ENCODE data around the gene PRAMEF7.
"Not testable (repeated sequence)": the region's sequence is repeated elsewhere in the genome, so short reads cannot be mapped to it uniquely, and the experiment has no call there.

The PRAMEF7 gene

DNA sequence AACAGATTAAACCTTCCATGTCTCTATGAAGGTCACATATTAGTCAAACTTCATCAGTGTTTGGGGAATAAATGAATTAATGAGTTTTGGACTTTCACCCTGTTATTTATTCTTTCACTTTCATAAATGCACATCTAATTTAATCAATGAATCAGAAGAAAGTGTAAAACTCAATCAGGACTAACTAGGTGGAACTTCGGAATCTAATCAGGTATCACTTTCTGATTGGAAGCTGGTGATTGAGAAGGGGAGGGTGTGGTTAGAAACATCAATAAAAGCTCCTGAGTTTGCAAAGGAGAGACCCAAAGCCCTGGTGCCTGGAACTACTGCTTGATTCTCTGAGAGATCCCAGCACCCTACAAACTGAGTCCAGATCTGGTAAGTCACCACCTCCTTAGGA is at the start of gene PRAMEF7:
Gene PRAMEF7, plus strand, starts transcription at position 301 of the 400 bp plus-strand sequence. CDS start 1,083 bp downstream, outside the sequence.
- not testable (repeated sequence) for DNase-seq

DNA sequence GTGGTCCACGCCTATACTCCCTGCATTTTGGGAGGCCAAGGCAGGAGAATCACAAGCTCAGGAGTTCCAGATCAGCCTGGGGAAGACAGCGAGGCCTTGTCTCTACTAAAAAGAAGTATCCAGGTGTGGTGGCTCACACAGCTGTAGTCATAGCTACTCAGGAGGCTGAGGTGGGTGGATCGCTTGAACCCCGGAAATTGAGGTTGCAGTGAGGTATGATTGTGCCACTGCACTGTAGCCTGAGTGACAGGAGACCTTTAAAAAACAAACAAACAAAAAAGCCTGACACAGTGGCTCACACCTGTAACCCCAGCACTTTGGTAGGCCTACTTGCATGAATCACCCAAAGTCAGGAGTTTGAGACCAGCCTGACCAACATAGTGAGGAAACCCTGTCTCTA is 38.0 kb upstream of the PRAMEF7 start:
- DNase-seq = not testable (repeated sequence)

DNA sequence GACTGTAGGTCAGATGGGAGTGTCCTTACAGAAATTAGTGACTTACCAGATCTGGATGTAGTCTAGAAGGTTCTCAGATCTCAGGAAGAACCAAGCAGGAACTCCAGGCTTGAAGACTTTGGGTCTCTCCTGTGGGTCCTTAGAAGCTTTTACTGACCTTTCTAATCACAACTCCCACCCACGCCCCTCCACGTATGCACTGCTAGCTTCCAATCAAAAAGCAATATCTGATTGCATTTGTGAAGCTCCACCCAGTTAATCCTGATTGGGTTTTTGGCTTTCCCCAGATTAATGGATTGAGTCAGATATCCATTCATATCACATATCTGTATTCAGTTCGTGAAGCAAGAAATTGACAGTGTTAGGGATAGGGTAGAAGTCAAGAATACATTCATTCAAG is 30.3 kb upstream of the PRAMEF7 start, which contains the start of gene PRAMEF4:
Gene PRAMEF4, minus strand, starts transcription at position 101 of the 400 bp plus-strand sequence. CDS start 2,807 bp downstream, outside the sequence.
- not testable (repeated sequence) for DNase-seq

DNA sequence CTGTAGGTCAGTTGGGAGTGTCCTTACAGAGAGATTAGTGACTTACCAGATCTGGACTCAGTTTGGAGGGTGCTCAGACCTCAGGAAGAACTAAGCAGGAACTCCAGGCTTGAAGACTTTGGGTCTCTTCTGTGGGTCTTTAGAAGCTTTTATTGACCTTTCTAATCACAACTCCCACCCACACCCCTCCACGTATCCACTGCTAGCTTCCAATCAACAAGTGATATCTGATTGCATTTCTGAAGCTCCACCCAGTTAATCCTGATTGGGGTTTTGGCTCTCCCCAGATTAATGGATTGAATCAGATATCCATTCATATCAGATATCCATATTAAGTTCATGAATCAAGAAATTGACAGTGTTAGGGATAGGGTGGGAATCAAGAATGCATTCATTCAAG is 18.2 kb upstream of the PRAMEF7 start, which contains the start of gene PRAMEF10:
Gene PRAMEF10, minus strand, starts transcription at position 101 of the 400 bp plus-strand sequence. CDS start 2,423 bp downstream, outside the sequence.
- DNase-seq = not testable (repeated sequence)

DNA sequence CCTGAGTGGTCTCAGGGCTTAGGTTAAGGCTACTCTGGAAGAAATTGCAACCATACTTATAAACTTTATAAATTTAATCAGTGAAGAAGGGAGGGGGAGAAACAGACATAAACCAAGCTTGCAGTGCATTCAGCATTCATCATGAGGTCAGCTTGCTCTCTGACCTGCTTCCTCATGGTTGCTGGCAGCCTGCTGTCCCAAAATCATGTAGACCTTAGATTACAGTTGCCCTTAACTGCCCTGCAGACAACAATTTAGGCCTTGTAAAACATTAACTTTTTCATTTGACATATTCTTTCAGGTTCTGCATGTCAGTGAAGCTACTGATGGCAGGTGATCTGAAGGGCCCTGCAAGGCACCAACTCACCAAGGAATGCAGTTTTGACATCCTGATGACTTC is 17.2 kb upstream of the PRAMEF7 start:
- DNase-seq = not testable (repeated sequence)

DNA sequence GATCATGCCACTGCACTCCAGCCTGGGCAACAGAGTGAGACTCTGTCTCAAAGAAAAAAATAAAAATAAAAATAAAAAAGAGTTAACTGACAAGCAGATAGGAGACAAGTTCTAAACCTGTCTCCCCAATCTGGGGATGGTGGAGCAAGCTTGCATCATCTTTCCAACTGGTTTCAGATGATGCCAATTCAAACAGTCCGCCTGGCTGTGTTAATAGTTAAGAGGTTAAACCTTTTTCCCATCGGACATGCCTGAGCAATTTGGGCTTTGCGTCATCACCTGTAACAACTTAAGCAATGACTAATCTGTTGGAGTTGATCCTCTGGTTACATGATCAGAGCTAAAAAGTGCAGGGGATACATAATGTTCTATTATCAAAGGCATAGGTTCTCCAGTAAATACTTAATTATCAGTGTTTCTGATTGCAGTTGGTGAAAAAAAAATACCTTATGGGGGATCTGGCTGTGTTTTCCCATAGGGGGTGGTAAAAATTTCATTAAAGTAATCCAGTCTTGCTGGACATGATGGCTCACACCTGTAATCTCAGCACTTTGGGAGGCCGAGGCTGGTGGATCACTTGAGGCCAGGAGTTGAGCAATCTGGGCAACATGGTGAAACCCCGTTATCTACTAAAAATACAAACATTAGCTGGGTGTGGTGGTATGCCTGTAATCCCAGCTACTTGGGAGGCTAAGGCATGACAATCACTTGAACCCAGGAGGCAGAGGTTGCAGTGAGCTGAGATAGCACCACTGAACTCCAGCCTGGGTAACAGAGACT is 12.4 kb upstream of the PRAMEF7 start:
- not testable (repeated sequence) for DNase-seq

DNA sequence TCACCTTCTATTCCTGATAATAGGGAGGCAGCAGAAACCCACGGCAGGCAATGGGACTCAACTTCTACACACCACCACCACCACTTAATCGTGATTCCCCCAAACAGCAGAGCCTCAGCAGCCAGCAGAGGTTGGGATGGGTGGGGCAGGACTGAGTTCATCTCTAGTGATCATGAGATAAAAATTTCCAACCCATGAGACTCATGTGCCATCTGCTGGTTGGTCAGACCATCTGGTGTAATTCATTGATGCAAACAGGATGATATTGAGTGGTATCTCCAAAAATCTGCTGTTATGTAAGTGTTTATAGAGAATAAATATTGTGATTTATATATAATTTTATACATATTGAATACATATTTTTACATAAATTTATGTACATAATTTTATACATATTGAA is 5.3 kb downstream of the PRAMEF7 start:
- DNase-seq = not testable (repeated sequence)

DNA sequence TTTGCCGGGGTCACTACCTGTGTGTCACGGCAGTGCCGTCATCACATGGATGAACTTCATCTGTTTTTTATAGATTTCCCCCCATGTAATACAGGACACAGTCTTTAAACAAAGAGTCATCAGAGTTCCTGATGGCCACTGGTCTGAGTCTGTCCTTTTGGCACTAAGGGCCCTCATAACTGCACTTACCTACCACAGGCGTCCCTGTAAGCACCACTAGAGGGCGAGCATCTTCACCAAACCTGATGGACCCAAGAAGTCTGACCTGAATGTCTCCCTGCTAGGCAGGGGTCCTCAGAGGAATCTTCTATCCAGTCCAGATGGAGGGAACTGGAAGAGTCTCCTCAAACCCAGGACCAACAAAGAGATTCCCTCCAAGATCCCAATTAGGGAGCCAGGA is 8.0 kb downstream of the PRAMEF7 start:
- not testable (repeated sequence) for DNase-seq

DNA sequence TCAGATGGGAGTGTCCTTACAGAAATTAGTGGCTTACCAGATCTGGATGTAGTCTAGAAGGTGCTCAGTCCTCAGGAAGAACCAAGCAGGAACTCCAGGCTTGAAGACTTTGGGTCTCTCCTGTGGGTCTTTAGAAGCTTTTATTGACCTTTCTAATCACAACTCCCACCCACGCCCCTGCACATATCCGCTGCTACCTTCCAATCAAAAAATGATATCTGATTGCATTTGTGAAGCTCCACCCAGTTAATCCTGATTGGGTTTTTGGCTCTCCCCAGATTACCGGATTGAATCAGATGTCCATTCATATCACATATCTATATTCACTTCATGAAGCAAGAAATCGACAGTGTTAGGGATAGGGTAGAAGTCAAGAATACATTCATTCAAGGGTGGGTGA is 31.1 kb downstream of the PRAMEF7 start, which contains the start of gene PRAMEF6:
Gene PRAMEF6, minus strand, starts transcription at position 101 of the 400 bp plus-strand sequence. CDS start 5,062 bp downstream, outside the sequence.
- not testable (repeated sequence) for DNase-seq
